ENCODE measurements around the gene SLC4A8. TPM values are rescaled to one million over a fixed set of nuclear protein-coding genes. Genes with fewer than 3 reads are reported as not detected.

SLC4A8 gene
- total RNA-seq, result 1.4 and 2.3 TPM in 2 replicates

DNA sequence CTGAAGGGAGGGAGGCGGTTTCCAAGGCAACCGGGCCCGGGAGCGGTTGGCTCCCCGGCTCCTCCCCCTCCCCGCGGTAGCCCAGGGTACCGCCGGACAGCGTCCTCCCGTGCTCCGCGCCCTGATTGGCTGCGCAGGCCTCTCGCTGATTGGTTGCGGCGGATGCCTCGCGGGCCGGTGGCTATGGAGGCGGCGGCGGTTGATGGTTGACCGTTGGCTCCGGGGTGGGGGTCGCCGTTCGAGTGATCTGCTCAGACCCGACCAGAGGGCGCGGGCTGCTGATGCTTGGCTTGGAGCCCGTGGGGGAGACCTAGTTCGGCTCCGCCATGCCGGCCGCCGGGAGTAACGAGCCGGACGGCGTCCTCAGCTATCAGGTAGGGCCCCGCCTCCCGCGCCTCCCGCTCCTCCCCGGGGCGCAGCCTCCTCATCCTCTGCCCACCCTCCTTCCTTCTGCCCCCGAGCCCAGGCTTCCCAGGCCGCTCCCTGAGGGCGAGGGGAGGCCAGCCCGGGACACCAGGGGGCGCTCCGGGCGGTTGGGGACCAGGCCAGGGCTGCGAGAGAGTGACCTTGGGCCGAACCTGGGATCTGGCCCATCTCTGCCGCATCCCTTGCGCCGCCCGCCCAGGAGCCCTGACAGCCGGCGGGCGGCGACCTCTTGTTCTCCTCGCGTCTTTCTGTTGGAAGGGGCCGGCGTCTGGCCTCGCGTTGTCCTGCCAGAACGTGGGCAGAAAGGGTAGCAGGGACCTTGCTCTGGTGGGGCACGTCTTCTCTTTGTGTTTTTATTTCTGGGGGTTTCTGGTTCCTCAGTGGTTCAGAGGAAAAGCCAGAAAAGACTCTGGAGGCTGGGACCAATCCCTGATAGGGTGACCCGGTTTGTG is at the start of gene SLC4A8:
TSS of gene SLC4A8 (plus strand) at position 170 of the 878 bp plus-strand sequence. CDS start at position 327, 157 bp downstream.
- Mint-ChIP-seq H3K9me3 (no peaks in the 10 kb centered on the region), H3K27ac (peak within 1 kb of the TSS; percentile 42), H3K4me3 (peak within 1 kb of the TSS; percentile 83), H3K27me3 (peaks cover 9% of the 10 kb centered on the region), H3K36me3 (ENCODE audit: low read depth) (no peaks in the 10 kb centered on the region), H3K4me1 (peaks cover 16% of the 10 kb centered on the region)
- DNase-seq, result peak; percentile 95
- intact Hi-C loops (cut with micrococcal nuclease), result loop anchor here (5.0 kb wide), 1 partner anchor 397 kb away; no protein-coding TSS in a partner anchor

- no peak overlapping the region for H3K4me3 Mint-ChIP-seq
- H3K27ac Mint-ChIP-seq, result no peak overlapping the region
- DNase-seq, result no peak
- intact Hi-C loops (cut with micrococcal nuclease), result no loop called here
- peaks cover 45% of the 10 kb centered on the region for H3K36me3 Mint-ChIP-seq (ENCODE audit: low read depth)
- H3K4me1 Mint-ChIP-seq, result peaks cover 36% of the 10 kb centered on the region
- H3K9me3 Mint-ChIP-seq, result no peaks in the 10 kb centered on the region
- H3K27me3 Mint-ChIP-seq, result no peaks in the 10 kb centered on the region
Observed at GRCh38 chr12:51374856-51375255, 49.8 kb upstream of the SLC4A8 start.

DNA sequence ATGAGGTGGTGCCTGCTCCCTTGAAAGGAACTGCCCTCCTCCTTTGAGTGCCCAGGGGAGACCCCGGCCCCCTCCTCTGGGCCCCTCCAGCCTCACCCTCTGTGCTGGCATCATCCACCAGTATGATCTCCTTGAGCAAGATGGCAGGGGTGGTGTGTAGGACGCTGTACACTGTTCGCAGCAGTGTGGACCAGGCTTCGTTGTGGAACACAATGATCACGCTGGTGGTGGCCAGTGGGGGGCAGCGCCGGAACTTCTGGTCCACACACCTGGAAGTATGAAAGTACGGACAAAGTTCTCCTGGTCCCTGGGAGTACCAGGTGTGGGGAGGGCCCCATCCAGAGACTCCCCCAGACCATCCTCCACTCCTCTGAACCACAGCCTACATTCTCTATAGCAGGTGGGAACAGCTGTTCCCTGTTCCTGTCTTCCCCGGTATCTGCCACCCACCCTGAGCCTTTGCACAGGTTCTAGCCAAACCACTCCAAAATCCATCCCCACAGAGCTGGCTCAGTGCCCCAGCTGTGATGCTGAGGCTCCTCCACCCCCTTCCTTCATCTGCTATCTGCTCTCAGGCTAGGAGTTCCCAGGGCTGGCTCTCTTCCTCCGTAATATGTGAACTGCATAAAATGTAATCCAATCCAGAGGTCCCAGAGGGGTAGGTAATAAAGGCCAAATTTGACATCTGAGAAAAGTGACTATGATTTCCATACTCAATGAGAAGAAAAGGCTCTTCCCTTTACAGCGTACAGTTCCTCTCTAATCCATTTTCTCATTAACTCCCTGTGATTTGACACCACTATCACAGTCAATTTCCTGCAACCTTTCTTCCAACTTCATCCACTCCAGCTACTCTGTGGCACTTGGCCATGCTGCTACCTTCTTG is 47.3 kb upstream of the SLC4A8 start:
- Mint-ChIP-seq H3K36me3 (ENCODE audit: low read depth) (peaks cover 47% of the 10 kb centered on the region), H3K4me1 (peaks cover 29% of the 10 kb centered on the region), H3K27me3 (no peaks in the 10 kb centered on the region), H3K4me3 (no peak overlapping the region), H3K9me3 (no peaks in the 10 kb centered on the region), H3K27ac (no peak overlapping the region)
- no peak for DNase-seq
- intact Hi-C loops (cut with micrococcal nuclease), result no loop called here

DNA sequence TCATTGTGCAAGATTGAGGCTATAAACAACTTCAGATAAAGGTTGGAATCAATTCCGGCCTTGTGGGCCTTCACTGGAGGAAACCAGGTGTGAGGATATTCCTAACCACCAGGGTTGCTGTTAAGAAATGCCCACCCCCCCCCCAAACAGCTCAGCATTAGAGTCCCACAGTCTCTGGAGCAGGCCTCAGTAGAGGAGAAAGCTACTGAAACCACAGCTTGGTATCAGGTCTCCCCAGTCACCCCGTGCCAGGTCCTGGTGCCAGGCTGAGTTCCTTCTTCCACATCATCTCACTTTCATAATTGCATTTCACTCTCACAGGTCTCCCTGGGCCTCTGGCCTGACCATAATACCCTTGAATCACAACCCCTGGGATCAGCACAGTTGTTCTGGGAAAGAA is 45.9 kb upstream of the SLC4A8 start:
- Mint-ChIP-seq H3K4me3 (no peak overlapping the region), H3K4me1 (peaks cover 35% of the 10 kb centered on the region), H3K27ac (no peak overlapping the region), H3K36me3 (ENCODE audit: low read depth) (peaks cover 46% of the 10 kb centered on the region), H3K27me3 (no peaks in the 10 kb centered on the region), H3K9me3 (no peaks in the 10 kb centered on the region)
- DNase-seq, result no peak
- intact Hi-C loops (cut with micrococcal nuclease), result no loop called here

- H3K4me1 Mint-ChIP-seq, result peaks cover 36% of the 10 kb centered on the region
- no peak overlapping the region for H3K27ac Mint-ChIP-seq
- no peaks in the 10 kb centered on the region for H3K27me3 Mint-ChIP-seq
- intact Hi-C loops (cut with micrococcal nuclease), result no loop called here
- no peaks in the 10 kb centered on the region for H3K9me3 Mint-ChIP-seq
- no peak for DNase-seq
- no peak overlapping the region for H3K4me3 Mint-ChIP-seq
- peaks cover 41% of the 10 kb centered on the region for H3K36me3 Mint-ChIP-seq (ENCODE audit: low read depth)
Observed at GRCh38 chr12:51379571-51379970, 45.1 kb upstream of the SLC4A8 start.

DNA sequence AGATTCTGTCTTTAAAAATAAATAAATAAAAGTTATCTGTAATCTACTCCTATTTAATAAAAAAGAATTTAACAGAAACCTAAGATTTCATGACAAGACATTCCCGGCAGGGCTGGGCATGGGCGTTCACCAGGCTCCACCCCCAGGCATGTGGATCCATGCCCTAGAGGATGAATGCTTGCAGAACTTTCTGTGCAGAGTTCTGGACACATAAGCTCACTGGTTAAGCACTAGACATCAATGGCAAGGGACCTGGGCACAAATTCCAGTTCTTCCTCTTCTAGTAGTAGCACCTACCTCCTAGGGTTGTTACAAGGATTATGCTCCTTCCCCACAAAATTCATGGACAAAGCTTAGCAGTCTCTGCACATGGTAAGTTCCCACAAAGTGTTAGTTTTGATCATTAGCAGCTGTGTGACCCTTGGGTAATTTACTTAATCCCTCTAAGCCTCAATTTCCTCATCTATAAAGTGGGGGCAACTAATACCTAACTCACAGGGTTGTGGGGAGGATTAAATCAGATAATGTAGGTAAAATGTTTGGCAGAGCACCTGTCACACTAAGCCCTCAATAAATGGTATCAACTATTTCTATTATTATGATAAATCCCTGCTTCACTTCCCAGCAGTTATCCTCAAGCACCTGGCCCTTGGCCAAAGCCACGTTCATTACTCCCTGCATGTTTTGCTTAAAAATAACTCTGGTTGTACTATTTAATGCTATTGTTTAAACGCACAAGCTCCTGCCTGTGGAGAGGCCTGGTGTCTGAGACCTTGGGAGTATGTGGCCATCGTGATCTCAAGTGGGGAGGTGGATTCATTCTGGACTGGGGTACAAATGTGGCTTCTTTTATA is 43.2 kb upstream of the SLC4A8 start:
- peaks cover 34% of the 10 kb centered on the region for H3K4me1 Mint-ChIP-seq
- H3K27ac Mint-ChIP-seq, result no peak overlapping the region
- H3K9me3 Mint-ChIP-seq, result no peaks in the 10 kb centered on the region
- no peak for DNase-seq
- no peak overlapping the region for H3K4me3 Mint-ChIP-seq
- intact Hi-C loops (cut with micrococcal nuclease), result no loop called here
- H3K27me3 Mint-ChIP-seq, result no peaks in the 10 kb centered on the region
- peaks cover 36% of the 10 kb centered on the region for H3K36me3 Mint-ChIP-seq (ENCODE audit: low read depth)

DNA sequence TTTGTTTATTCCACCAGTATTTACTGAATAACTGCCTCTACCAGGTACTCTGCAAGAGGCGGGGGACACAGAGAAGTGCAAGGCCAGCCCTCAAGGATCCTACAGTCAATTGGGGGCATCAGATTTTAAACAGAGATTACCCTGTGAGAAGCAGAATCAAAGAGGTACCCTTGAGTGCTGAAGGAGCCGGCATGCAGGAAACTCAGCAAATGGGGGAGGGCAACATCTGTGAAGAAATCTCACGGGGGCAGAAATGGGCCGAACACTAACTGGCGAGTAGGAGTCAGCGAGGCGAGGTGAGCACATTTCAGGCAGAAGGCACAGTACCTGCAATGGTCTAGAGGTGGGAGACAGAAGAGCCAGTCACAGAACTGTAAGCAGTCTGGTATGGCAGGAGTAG is 42.5 kb upstream of the SLC4A8 start:
- peaks cover 38% of the 10 kb centered on the region for H3K4me1 Mint-ChIP-seq
- no peaks in the 10 kb centered on the region for H3K27me3 Mint-ChIP-seq
- intact Hi-C loops (cut with micrococcal nuclease), result no loop called here
- peaks cover 33% of the 10 kb centered on the region for H3K36me3 Mint-ChIP-seq (ENCODE audit: low read depth)
- no peak for DNase-seq
- no peak overlapping the region for H3K27ac Mint-ChIP-seq
- no peak overlapping the region for H3K4me3 Mint-ChIP-seq
- no peaks in the 10 kb centered on the region for H3K9me3 Mint-ChIP-seq

- DNase-seq, result peak; percentile 66
- H3K27ac Mint-ChIP-seq, result no peak overlapping the region
- intact Hi-C loops (cut with micrococcal nuclease), result loop anchor here (1.0 kb wide), 1 partner anchor 14 kb away; no protein-coding TSS in a partner anchor
Observed at GRCh38 chr12:51383269-51383905, 41.2 kb upstream of the SLC4A8 start.

DNA sequence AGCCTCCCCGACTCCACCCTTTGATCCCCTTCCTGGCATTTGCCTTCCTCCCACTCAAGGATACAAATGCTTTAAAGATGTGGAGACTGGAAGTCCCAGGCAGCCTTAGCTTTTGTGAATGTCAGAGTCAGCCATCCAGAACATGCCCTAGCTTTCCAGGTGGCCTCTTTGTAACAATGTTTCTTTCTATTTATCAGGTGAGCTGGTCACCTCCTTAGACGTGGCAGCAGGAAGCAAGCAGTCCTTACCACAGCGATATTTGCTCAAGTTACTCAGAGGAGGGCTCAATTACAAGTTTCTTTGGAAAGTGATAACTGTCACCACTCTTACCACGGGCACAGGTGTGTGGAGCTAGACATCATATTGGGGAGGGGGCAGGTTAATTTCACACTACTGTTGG is 38.3 kb upstream of the SLC4A8 start:
- no peaks in the 10 kb centered on the region for H3K9me3 Mint-ChIP-seq

More at GRCh38 chr12:51383269-51383905, 41.2 kb upstream of the SLC4A8 start:
- peaks cover 23% of the 10 kb centered on the region for H3K36me3 Mint-ChIP-seq (ENCODE audit: low read depth)
- no peaks in the 10 kb centered on the region for H3K27me3 Mint-ChIP-seq
- H3K4me3 Mint-ChIP-seq, result no peak overlapping the region
- H3K9me3 Mint-ChIP-seq, result no peaks in the 10 kb centered on the region
- H3K4me1 Mint-ChIP-seq, result peaks cover 37% of the 10 kb centered on the region

DNA sequence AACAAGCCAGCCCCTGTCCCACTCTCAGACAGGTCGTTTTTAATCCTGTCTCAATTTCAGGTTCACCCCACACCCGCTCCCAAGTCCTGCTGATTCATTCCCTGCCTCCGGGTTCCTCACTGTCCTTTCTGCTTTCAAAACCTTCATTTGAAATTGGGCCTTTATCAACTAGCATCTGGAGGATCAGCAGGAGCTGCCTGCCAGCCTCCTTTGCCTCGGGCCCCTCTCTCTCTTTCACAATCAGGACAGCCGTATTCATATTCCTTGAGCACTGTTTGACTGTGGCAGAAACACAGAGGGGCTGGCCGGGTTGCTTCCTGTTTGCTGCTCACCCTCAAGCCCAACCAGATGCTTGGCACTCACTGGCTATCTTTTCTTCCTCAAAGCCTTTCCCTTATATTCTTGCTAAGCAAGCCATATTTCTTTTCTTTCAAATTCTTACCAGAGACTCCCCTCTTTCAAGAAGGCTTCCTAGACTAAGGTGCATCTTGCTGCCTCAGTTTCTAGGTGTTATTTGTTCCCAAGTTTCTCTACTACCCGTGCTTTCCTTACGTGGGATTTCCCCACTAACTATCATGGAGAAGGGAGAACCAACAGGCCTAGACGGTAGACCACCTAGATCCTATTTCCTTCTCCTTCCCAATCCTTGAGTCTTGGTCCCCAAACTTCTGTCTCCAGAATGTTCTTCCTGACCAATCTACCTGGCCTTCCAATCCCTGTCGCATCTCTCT is 36.4 kb upstream of the SLC4A8 start:
- H3K27me3 Mint-ChIP-seq, result no peaks in the 10 kb centered on the region
- intact Hi-C loops (cut with micrococcal nuclease), result no loop called here
- H3K27ac Mint-ChIP-seq, result no peak overlapping the region
- H3K9me3 Mint-ChIP-seq, result no peaks in the 10 kb centered on the region
- H3K4me1 Mint-ChIP-seq, result peaks cover 52% of the 10 kb centered on the region
- no peak for DNase-seq
- H3K4me3 Mint-ChIP-seq, result no peak overlapping the region
- H3K36me3 Mint-ChIP-seq (ENCODE audit: low read depth), result peaks cover 4% of the 10 kb centered on the region

More for the DNA sequence above, 38.3 kb upstream of the SLC4A8 start:
- Mint-ChIP-seq H3K4me1 (peaks cover 59% of the 10 kb centered on the region), H3K36me3 (ENCODE audit: low read depth) (peaks cover 11% of the 10 kb centered on the region), H3K27ac (no peak overlapping the region), H3K4me3 (no peak overlapping the region), H3K27me3 (no peaks in the 10 kb centered on the region)
- no peak for DNase-seq
- intact Hi-C loops (cut with micrococcal nuclease), result no loop called here

DNA sequence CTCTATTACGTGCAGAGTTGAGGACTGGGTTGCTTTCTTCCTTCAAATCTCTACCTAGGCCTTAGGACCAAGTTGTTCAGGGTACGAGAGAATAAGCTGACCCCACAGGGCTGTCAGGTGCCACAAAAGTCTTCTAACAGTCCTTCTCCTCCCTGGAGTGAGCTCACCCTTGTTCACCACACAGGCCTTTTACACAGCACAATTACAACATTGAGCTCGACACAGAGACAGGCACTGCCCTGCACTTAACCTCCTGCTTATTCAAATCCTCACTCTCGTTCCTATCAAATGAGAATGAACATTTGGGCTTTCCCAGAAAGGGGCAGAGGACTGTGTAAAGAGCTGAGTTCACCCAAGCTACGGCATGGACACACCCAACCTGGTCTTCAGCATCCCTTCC is 35.8 kb upstream of the SLC4A8 start:
- no peaks in the 10 kb centered on the region for H3K27me3 Mint-ChIP-seq
- H3K4me3 Mint-ChIP-seq, result no peak overlapping the region
- H3K36me3 Mint-ChIP-seq (ENCODE audit: low read depth), result peaks cover 1% of the 10 kb centered on the region

GRCh38 chr12:51389302-51389999 is 35.2 kb upstream of the SLC4A8 start:
- intact Hi-C loops (cut with micrococcal nuclease), result no loop called here
- H3K4me1 Mint-ChIP-seq, result peaks cover 55% of the 10 kb centered on the region
- H3K27me3 Mint-ChIP-seq, result no peaks in the 10 kb centered on the region
- no peaks in the 10 kb centered on the region for H3K9me3 Mint-ChIP-seq
- peak overlapping the region; percentile 26 for H3K27ac Mint-ChIP-seq
- peaks cover 1% of the 10 kb centered on the region for H3K36me3 Mint-ChIP-seq (ENCODE audit: low read depth)
- no peak for DNase-seq
- H3K4me3 Mint-ChIP-seq, result no peak overlapping the region

More for the DNA sequence above, 35.8 kb upstream of the SLC4A8 start:
- DNase-seq, result no peak
- Mint-ChIP-seq H3K9me3 (no peaks in the 10 kb centered on the region), H3K4me1 (peaks cover 52% of the 10 kb centered on the region), H3K27ac (no peak overlapping the region)
- intact Hi-C loops (cut with micrococcal nuclease), result no loop called here

Data from activated CD4-positive, alpha-beta T cell treated with anti-CD3 and anti-CD28 coated beads, Interleukin-2, amount 10 ng/mL, durations not matched to agents 24 days and 14 days (primary cell).